AG04450 (cell line): Measurements from ENCODE around the gene GPX4. TPM values are rescaled to one million over a fixed set of nuclear protein-coding genes. Genes with fewer than 3 reads are reported as not detected.
A peak's percentile ranks its signal among the peaks of the same experiment; 100 is the strongest.

ENCODE experiments used
- CTCF ChIA-PET: fragments of 300-600, 350-600 bp; formaldehyde crosslinking; extraction: SDS; loops from one replicate; lab custom pipeline; 2022; ENCODE audit warnings: antibody characterized with exemption, inconsistent platforms; lab: Charles Lee
- POLR2A ChIA-PET: fragments of 350-600 bp; formaldehyde crosslinking; extraction: SDS; loops from one replicate; lab custom pipeline; 2021; ENCODE audit warnings: antibody characterized with exemption, inconsistent platforms; lab: Yijun Ruan, JAX
- DNase-seq: peaks from one replicate; pipeline ENCODE4 v3.0.0-alpha.2; 2011; ENCODE audit warnings: low read depth, low spot score
- H3K27ac ChIP-seq: one replicate; pipeline ENCODE4 v1.5.1; 2012; ENCODE audit warnings: low read depth, low read length, control low read depth
- H3K27me3 ChIP-seq: one replicate; pipeline ENCODE4 v1.6.0; 2012; ENCODE audit warnings: low read length; ENCODE audit not compliant: control insufficient read depth, insufficient read depth
- H3K4me3 ChIP-seq: 2 replicates; pipeline ENCODE4 v1.5.1; 2011; ENCODE audit warnings: mild to moderate bottlenecking, low read depth, low read length, control low read depth
- H3K9me3 ChIP-seq: 2 replicates; pipeline ENCODE4 v1.5.1; 2012; ENCODE audit warnings: low read length; ENCODE audit not compliant: control insufficient read depth, insufficient read depth
- CTCF ChIP-seq: IDR thresholded peaks from 2 replicates; pipeline ENCODE4 v1.5.1; 2011; ENCODE audit warnings: low read depth, low read length, control low read depth, inconsistent platforms
- polyA plus RNA-seq: library from polyadenylated mRNA; depleted of rRNA; stranded (reverse); fragments of >200 nt; gene quantifications from 2 replicates; pipeline ENCODE4 v1.2.3, GENCODE V29; 2011

Gene GPX4
- polyA plus RNA-seq, 1 experiment, result 627 TPM

GRCh38 chr19:1106841-1107660 is 3.3 kb downstream of the GPX4 start:
- no peak overlapping the region for H3K4me3 ChIP-seq
- CTCF ChIA-PET, result no interaction called here
- no peaks in the 10 kb centered on the region for H3K27me3 ChIP-seq
- no peak for DNase-seq
- H3K27ac ChIP-seq, result peak overlapping the region; percentile 31
- POLR2A ChIA-PET, result interaction anchor here (0.7 kb wide), 1 partner anchor 34 kb away, joined by 3 read pairs; no protein-coding TSS in a partner anchor
- TF ChIP-seq CTCF, result peak; percentile 16
- H3K9me3 ChIP-seq, result peaks cover 19% of the 10 kb centered on the region; the same call in 1 of the 2 replicates

- Histone ChIP-seq H3K27me3 (no peaks in the 10 kb centered on the region), H3K4me3 (no peak overlapping the region), H3K27ac (peak overlapping the region; percentile 21), H3K9me3 (peaks cover 19% of the 10 kb centered on the region; the same call in 1 of the 2 replicates)
- ChIA-PET CTCF (no interaction called here), POLR2A (interaction anchor here (0.7 kb wide), 1 partner anchor 35 kb away, joined by 3 read pairs; no protein-coding TSS in a partner anchor)
- DNase-seq, result no peak
- no peak for TF ChIP-seq CTCF
Observed at GRCh38 chr19:1107661-1108261, 4.0 kb downstream of the GPX4 start.

- no peak overlapping the region for H3K4me3 ChIP-seq
- no peaks in the 10 kb centered on the region for H3K27me3 ChIP-seq
- POLR2A ChIA-PET, result no interaction called here
- CTCF ChIA-PET, result no interaction called here
- no peak for TF ChIP-seq CTCF
- H3K9me3 ChIP-seq, result peaks cover 19% of the 10 kb centered on the region; the same call in 1 of the 2 replicates
- no peak for DNase-seq
- no peak overlapping the region for H3K27ac ChIP-seq
Observed at GRCh38 chr19:1108291-1109031, 4.7 kb downstream of the GPX4 start.

- Histone ChIP-seq H3K4me3 (no peak overlapping the region), H3K9me3 (peaks cover 19% of the 10 kb centered on the region; the same call in 1 of the 2 replicates), H3K27ac (no peak overlapping the region), H3K27me3 (no peaks in the 10 kb centered on the region)
- no peak for DNase-seq
- POLR2A ChIA-PET, result no interaction called here
- no peak for TF ChIP-seq CTCF
- CTCF ChIA-PET, result no interaction called here
Observed at GRCh38 chr19:1109032-1109551, 5.3 kb downstream of the GPX4 start.
